Activated T-cell treated with anti-CD3 and anti-CD28 coated beads for 4 hours (primary cell): Measurements from ENCODE around the gene IFI27L1.

Experiments used
- DNase-seq: peaks from one replicate; pipeline ENCODE4 v3.0.0-alpha.2; 2020

The IFI27L1 gene, protein sequence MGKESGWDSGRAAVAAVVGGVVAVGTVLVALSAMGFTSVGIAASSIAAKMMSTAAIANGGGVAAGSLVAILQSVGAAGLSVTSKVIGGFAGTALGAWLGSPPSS

DNA sequence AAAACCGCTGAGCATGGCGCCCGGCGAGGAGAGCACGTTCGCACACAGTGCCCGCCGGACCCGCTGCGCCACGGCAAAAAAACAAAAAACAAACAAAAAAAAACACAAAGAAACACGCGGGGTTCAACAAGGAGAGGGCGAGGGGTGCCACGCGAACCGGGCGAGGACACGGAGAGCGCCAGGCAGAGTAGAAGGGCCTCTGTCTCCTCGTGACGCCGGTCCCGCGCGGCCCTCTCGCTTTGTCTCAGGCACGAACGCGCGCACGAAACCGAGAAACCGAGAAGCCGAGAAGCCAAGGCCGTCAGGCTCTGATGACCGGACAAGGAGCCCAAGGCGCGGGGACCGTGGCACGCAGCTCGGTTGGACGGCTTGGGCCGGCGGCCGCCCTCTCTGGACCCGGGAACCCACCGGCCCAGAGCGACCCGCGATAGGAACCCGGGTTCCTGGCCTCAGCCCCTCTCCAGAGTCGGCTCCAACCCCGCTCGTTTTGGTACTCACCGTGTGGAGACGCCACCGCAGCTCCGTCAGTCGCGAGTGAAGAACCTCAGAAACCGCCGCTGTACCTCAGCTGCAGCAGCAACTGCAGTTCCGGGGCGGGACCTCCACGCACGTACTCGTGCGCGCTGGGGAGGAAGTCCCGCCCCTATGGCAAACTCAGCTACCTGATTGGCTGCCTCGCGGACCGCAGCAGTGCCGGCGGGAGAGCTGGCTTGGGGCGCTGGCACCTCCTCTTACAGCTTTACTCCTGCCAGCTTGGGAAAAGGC lies at the start of gene IFI27L1, which contains the start of gene DDX24:
TSS of gene IFI27L1 (plus strand) at position 690 of the 765 bp plus-strand sequence. CDS start 15,628 bp downstream, outside the sequence.
TSS of gene DDX24 (minus strand) at position 582 of the 765 bp plus-strand sequence. CDS start 1,460 bp downstream, outside the sequence.
- peak; percentile 93 for DNase-seq

DNA sequence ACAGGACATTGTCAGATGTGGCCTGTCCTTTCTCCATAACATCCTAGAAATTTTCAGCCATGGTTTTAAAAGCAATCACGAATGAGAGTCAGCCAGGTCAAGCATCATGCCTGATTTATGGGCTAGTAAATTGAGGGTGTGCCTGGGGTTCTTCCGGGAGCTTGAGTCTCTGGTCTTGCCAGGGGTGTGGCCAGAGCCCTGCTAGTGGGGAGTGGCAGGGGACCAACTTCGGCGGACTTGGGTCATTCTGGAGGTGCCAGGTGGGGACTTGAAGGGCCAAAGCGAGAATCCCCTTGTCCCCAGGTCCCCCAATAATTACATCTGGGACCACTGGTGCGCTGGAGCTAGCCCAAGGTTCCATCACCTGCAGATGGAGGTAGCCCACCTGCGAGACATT lies 49.2 kb upstream of the IFI27L1 start:
- no peak for DNase-seq

DNA sequence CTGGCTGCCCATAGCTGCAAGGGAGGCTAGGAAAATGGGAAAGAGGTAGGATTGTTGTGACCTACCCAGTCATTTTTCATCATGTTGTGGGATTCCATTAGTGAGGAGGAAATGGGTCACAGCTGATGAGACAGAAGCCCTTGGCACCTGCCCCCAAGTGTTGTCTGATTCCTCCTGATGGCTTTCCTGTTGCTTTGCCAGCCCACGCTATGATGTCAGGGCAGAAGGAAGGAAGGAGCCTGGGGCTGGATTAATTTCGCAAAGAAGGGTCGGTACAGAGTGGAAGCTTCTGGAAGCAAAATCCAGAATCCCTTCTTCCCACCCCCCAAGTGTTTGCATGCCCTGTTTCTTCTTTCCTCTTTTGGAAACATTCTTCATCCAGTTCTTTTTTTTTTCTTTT lies 46.2 kb upstream of the IFI27L1 start:
- DNase-seq = no peak

DNA sequence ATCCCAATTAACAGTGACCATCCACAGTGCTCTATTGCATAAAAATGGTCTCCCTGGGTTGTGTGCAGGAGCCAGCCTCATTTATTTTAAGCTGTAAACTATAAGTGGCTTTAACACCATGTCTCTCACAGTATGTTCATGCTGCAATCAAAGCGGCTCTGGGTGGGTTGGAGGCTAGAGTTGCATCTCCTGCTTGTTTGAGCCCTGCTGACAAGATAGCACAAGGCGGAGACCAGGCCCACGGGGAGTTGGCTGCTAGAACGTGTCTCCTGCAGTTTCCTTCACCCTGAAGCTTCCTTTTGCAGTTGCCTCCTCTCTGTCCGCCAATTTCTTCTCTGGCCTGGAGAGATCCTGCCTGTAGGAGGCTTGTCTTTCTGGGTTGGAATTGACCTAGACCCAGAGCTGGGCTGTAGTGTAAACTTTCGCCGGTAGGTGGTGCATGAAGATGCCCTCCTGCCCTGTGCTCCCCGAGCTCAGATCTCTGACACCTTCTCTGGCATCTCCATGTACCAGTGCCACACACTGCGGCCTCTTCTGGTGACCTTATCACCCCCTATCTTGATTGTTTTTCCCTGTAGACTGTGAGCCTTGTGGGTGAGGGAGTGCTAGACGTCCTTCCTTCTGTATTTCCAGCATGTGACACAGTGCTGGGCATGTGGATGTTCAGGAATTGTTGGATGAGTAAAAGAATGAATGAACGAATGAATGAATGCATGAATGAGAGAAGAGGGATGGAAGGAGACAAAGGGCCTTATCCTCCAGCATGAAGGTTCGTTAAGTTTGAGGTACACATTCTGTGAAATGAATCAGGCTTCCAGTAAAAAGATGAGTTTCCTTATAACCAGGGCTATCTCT lies 44.6 kb upstream of the IFI27L1 start:
- peak; percentile 68 for DNase-seq

DNA sequence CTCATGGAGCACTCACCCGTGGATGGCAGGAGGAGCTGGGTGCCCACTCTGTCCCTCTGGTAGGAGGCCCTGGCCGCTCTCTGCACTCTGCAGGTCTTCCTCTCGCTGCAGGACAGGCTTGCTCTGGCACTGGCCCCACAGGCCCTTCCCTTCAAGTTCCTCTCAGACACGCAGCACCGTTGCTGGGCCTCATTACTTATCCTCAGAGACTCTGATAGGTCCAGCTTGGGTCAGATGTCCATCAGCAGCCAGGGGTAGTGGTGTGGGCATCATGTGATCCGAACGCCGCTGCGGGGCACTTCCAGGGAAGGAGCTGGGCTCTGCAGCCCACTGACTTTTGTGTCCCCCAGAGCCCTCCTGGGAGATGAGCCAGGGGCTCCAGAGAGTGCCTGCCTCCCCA lies 43.2 kb upstream of the IFI27L1 start:
- no peak for DNase-seq

DNA sequence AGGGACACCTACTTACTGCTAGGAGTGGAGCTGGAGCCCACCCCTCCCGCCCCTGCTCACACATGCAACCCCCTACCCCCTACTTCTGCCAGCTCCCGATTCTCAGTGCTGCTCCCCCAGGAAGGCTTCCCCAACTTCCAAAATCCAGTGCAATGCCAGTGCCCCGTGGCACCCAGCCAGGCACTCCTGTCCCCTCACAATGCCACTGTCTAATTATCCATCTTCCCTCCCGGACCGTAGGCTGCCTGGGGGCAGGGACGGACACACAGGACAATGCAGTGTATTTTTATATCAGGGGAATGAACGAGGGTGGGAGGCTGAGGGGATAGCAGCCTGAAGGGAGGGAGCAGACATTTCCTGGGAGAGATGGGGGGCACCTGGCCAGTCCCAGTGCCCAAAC lies 42.6 kb upstream of the IFI27L1 start:
- no peak for DNase-seq

DNA sequence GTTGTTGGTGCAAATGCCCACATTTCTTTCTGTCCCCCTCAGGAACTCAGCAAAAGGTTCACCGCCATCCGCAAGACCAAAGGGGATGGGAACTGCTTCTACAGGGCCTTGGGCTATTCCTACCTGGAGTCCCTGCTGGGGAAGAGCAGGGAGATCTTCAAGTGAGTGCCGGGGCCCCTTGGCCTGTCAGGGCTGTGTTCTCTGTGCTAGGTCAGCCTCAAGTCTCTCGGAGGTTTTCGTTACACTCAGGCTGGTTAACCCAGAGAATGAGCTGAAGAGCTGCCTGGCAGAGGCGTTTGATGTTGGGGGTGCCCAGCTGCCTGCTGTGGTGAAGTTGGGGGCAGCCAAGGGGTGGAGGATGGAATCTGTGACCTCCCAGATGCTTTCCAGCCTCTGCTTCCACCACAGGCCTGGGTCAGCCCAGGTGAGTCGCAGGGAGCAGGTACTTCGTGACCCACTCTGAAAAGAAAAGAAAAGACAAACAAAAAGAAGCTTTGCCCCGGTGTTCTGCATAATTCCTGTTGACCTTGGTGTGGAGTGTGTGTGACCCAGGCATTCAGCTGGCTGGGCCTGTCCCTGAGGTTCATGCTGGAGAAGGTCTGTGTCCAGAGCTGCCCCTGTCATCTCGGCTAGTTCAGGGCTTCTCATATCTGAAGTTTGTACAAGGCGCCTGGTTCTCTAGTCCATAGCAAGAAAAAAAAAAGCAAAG lies 42.0 kb upstream of the IFI27L1 start:
- no peak for DNase-seq

DNA sequence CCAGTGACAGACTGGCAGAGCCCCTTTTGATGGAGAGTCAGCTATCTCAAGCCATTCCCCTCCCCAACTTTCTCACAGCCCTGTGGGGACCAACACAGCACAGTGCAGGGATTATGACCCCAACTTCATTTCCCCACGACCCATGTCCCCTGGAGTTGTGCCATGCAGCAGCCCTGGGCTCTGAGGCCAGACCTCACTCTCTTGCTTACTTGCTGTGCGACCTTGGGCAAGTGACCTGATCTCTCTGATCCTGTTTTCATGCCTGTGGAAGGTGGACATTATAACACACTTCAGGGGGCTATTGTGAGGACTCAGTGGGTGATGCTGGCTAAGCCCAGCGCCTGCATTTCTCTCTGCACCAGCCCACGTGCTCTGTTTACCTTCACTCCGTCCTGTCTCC lies 40.9 kb upstream of the IFI27L1 start:
- no peak for DNase-seq

DNA sequence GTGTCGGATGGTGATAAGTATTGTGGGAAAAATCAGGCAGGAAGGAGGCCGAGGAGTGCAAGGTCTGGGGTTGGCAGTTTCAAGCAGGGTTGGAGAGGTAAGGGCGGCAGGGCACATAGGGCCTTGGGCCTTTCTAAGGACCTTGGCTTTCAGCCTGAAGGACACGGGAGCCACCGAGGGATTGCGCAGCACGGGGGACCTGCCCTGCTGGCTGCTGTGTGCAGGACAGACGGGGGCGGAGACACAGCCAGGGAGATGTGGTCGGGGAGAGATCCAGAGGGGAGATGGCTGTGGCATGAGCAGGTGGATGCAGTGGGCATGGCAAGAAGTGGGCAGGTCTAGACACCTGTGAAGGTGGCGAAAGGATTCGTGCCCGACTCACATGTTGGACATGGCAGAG lies 40.3 kb upstream of the IFI27L1 start:
- DNase-seq = no peak

DNA sequence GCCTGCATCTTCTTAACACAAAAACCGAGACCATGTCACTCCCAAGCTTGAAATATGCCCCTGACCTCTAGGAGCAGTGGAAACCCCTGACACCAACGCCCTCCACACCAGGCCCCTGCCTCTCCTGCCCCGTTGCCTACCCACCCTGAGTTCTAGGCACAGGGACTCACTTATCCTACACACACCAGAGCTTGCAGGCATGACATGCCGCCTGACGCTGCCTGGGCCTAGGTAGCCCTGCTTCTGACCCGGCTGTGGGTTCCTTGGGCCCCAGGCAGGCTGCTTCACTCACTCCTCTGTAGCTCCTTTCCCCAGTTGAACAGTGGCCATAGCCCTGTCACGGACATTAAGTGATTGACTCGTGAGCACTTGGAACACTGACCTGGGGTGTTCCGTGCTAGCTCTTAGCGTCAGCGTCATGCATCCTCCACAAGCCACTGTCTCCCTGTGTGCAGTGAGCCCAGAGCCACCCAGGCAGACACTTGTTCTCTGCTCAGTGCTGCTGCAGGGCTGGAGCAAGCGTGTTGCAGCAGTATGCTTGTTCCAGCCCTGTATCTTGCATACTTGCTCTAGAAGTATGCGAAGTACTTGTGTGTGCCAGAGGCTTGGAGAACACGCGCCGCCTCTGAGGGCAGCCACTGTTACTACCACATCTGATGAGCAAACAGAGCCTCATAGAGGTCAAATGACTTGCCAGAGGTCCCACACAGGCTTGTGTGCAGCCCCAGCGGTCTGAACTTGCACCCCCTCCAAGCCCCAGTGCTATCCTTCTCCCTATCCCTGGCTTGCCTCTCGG lies 39.4 kb upstream of the IFI27L1 start:
- no peak for DNase-seq

DNA sequence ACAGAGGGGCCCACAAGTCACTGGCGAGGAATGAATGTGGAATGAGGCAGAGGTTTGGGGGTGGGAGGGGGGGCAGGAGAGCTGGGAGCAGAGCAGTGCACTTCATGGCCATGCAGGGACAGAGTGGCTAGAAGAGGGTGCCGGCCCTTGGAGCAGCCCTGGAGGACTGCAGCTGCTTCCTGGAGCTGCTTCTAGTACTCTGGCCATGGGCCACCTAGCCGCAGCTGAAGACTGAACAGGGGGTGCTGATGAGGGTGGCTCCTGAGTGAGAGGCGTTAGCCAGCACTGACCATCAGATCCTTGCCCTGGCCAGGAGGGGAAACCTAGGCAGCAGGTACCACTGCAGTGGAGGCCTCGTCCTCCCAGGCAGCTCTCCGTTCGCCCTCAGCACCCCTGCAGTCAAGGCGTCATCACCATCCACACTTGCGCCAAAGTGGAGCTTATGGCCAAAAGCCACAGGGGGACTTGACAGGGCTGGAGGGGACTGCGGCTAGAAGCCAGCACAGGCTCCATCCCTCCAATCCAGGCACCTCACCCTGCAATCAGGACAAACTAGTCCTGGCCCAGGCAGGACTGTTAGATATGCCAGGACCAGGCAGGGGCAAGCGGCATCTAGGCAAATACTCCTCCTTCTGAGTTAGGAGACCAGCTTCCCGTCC lies 38.5 kb upstream of the IFI27L1 start:
- no peak for DNase-seq

DNA sequence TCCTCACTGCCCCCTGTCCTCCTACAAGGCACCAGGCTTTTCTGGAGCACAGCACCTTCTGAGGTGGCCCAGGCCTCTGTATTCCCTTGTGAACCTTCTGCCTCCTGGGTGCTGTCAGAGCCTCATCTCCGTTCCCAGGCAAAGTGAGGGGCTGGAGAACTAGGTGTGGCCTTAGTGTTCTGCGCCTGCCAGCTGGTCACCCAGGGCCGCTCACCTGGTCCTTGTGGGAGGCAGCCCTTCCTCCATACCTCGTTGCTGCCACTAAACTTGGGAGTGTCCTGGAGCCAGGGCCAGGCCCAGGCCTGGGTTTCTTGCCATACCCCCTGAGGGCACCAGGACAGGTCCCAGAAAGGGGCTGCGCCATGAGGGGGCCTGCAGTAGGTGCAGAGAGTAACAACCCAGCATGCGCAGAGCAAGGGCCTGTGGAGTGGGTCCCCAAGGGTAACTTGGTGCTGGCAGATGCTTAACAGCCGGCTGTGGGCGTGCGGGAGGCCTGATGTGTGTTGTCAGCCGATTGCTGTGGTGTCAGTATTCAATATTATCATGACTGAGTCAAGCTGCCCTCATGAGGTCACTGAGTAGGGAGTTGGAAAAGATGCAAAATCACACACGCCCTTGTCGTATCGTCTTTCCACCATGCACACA lies 37.9 kb upstream of the IFI27L1 start:
- DNase-seq = no peak

DNA sequence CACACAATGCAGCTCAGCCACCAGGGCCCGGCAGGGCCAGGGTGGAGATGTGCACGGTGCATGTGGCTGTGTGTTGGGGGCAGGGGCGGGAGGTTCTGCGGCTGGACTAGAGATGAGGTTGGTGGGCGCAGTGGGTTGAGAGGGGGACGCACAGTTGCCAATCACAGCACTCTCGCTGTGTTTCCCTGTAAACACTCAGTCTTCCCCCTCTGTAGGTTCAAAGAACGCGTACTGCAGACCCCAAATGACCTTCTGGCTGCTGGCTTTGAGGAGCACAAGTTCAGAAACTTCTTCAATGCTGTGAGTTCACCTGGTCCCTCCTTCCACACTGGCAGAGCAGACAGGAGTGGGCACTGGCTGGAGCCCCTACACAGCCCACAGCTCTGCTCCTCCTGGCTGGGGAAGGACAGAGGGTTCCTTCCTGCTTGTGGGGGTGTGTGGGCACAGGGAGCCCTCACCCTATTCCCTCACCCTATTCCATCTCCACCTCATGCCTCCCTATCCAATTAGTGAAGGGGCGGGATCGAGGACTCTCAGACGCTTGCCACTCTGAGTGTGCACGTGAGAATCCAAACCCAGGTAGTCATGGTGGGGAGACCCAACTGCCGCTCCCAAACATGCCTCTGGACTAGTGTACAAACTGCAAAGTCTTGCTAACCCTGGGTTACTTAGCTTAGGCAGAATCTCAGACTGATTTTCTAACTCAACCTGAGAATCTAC lies 37.2 kb upstream of the IFI27L1 start:
- DNase-seq = no peak

DNA sequence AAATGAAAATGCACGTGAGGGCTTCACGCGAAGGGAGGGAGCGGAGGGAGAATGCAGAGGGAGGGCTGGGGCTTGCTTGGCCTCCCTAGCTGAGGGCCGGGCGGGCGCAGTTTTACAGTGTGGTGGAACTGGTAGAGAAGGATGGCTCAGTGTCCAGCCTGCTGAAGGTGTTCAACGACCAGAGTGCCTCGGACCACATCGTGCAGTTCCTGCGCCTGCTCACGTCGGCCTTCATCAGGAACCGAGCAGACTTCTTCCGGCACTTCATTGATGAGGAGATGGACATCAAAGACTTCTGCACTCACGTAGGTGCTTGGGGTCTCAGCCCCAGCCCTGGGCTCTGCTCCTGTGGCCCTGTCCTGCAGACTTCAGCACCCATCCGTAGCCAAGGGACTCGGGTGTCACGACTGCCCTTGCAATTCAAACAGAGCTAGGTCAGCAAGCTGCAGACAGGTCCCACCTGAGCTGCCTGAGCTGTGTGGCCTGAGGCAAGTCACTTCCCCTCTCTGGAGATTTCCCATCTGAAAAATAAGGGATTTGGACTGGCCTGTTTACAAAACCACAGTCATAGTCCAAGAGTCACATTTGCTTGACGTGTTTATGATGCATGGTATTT lies 36.5 kb upstream of the IFI27L1 start:
- DNase-seq = no peak

DNA sequence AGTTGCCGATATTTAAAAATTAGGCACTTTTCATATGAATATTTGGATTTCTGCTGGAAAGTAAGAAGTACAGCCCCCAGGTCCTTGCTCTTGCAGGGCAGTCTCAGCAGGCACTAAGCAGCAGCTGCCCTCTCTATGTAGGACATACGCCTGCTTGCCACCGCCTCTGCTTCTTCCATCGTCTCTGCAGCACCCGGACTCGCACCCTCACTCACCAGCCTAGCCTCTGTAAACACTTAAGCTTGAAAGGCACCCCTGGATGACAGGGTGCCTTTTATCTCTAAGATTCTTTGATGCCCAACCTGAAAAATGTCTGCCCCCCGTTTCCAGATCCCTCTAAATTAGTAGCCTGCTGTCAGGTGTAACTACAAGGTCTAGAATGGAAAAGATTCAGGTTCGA lies 36.0 kb upstream of the IFI27L1 start:
- DNase-seq = no peak

DNA sequence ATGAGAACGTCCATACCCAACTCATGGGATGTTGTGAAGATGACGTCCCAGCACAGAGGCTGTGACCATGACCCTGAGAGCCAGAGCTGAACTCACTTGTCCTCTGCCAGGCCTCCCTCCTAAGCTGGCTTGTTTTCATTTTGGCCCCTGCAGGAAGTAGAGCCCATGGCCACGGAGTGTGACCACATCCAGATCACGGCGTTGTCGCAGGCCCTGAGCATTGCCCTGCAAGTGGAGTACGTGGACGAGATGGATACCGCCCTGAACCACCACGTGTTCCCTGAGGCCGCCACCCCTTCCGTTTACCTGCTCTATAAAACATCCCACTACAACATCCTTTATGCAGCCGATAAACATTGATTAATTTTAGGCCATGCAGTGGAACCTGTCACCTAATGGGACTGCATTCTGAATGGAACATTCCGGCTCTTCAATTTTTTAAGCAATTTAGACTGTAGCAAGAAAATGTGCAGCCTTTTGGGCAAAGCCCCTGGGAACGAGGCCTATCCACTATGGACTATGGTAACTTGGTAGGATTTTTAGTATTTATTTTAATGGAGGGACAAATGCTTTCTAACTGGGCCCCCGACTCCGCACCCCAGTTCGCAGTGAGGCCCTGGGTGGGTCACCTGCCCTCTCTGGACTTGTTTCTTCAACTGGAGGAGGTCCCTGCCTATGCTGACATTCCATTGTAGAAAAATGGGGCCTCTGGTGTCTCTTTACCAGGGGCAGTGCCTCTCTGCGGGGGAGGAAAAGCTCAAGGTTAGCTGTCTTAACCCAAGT lies 35.4 kb upstream of the IFI27L1 start:
- DNase-seq = no peak

DNA sequence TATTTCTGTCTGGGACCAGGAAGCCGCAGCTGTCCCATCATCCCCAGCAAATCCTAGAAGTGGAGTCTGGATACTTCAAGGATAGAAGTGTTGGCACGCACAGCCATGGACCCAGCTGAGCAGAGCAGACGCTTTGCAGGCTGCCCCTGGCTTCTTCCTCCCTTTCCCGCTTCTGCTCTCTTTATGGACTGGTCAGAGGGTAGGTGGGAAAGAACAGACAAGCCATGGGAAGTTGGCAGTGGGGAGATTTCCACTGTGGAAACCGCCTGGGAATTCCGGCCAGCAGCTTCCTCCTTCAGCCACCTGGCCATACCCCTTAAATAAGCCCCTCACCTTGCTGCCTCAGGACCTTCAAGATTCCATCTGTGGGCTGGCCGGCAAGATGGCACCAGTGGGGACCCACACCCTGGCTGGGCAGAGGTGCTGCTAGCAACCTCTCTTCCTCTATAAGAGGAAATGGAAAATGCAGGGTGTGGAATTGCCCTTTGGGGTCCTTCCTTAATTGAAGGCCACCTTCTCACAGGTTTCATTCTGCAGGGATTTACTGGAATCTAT lies 34.3 kb upstream of the IFI27L1 start:
- DNase-seq = no peak

DNA sequence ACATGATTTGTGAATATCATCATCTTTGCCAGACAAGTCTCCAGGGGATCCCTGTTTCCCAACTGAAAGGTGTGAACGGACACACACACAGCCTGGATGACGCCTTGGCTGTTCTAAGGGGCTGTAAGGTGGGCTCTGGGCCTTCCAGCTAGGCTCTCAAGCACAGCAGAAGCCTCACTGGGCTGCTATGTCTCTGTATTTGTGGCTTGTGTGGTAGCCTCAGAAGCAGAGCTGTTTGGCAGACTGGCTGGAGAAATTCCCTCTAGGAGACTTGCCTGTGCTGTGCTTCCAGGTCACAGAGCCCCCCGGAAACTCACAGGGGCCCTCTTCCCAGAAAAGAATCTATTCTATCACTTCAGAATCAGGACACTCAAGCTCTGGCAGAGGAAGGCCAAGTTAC lies 33.5 kb upstream of the IFI27L1 start:
- DNase-seq = no peak
